ENCODE data around the gene FOXL3.
"Not testable (repeated sequence)": the region's sequence is repeated elsewhere in the genome, so short reads cannot be mapped to it uniquely, and the experiment has no call there.

Gene FOXL3

DNA sequence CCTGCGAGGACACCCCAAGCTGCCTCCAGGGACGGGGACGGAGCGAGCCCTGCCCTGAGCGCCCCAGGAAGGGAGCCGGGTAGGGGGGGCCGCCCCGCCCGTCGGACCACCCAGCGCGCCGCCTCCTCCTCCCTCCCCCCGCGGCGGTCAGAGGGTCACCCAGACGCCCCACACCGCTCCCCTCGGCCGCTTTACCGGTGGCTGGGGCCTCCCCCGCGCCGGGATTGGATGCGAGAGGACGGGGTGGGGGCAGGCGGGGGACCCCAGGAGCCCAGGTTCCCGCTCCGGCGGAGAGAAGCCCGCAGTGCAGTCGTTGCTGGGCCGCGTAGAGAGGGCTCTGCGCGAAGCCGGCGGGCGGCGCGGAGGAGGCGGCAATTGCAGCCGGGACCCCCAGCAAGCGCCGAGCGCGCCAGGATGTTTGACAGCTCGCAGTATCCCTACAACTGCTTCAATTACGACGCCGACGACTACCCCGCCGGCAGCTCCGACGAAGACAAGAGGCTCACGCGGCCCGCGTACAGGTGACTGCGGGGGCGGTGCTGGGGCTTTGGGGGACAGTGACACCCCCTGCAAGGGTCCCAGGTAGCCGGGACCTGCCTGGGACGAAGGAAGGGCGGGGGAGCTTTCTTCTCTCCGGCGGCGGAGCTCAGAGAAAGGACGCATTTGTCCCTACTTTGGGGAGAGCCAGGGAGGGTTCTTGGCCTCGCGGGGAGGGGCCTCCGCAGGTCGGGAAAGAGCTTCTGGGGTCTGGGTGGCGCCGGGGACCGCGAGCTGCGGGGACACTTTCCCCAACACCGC, at the start of gene FOXL3:
FOXL3 (plus strand) TSS at position 415 of the 798 bp plus-strand sequence; CDS start at position 415, 0 bp downstream.
- DNase-seq (ENCODE audit: extremely low spot score, insufficient read length, low read depth) = no peak
- FAIRE-seq = no peak

DNA sequence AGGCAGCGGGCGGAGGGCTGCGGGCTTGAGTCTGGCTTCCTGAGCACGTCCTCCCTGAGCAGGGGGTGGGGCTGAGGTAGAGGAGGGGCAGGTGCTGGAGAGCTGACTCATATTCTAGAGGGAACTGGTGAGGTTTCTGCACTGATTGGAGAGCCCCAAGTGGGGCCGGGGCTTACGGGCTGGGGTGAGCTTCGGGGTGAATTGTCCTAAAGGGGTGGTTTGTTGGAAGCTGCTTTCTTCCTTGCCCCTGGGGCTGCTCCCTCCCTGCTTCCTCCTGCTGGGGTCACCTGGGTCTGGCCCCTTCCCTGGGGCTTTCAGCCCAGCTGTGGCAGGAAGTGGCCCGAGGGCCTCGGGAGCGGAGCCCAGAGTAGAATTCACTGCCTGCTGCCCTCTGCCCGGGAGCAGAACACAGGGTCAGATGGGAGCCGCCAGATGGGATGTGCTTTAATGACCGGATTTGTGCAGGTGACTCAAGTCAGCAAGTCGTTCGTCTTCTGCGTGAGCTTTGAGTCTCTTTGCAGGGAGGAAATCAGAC, 49.0 kb upstream of the FOXL3 start:
- FAIRE-seq (no peak), DNase-seq (ENCODE audit: extremely low spot score, insufficient read length, low read depth) (no peak)

DNA sequence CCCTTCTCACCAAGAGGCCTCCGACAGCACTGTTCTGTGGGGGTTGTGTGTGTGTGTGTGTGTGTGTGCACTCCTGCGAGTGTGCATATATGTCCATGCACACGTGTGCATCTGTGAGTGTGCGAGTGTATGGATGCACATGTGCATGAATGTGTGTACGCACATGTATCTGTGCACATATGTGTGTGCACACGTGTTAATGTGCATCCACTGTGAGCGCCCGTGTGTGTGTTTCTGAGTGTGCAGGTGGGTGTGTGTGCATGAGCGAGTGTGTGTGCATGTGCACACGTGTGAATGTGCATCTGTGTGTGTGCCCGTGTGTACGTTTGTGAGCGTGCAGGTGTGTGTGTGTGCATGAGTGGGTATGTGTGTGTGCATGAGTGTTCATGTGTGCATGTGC, 48.5 kb upstream of the FOXL3 start:
- DNase-seq (ENCODE audit: extremely low spot score, insufficient read length, low read depth) (no peak), FAIRE-seq (no peak)

DNA sequence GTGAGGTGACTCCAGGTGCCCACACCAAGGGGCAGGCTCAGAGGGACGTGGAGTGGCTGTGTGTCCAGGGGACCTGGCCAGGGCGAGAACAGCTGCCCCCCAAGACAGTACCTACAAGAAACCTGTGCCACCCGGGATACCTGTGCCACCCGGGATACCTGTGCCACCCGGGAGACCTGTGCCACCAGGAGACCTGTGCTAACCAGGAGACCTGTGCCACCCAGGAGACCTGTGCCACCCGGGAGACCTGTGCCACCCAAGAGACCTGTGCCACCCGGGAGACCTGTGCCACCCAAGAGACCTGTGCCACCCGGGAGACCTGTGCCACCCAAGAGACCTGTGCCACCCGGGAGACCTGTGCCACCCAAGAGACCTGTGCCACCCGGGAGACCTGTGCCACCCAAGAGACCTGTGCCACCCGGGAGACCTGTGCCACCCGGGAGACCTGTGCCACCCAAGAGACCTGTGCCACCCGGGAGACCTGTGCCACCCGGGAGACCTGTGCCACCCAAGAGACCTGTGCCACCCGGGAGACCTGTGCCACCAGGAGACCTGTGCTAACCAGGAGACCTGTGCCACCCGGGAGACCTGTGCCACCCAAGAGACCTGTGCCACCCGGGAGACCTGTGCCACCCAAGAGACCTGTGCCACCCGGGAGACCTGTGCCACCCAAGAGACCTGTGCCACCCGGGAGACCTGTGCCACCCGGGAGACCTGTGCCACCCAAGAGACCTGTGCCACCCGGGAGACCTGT, 47.0 kb upstream of the FOXL3 start:
- FAIRE-seq; DNase-seq (ENCODE audit: extremely low spot score, insufficient read length, low read depth): not testable (repeated sequence)

DNA sequence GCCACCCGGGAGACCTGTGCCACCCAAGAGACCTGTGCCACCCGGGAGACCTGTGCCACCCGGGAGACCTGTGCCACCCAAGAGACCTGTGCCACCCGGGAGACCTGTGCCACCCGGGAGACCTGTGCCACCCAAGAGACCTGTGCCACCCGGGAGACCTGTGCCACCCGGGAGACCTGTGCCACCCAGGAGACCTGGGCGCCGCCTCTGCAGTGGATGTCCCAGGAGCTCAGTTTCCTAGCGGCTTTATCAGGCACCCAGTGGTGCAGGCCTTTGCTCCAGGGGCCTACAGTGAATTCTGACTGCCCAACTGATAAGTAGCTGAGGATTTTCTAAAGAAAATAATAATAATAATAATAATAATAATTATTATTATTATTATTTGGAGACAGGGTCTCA, 46.4 kb upstream of the FOXL3 start:
- not testable (repeated sequence) for FAIRE-seq; DNase-seq (ENCODE audit: extremely low spot score, insufficient read length, low read depth)

DNA sequence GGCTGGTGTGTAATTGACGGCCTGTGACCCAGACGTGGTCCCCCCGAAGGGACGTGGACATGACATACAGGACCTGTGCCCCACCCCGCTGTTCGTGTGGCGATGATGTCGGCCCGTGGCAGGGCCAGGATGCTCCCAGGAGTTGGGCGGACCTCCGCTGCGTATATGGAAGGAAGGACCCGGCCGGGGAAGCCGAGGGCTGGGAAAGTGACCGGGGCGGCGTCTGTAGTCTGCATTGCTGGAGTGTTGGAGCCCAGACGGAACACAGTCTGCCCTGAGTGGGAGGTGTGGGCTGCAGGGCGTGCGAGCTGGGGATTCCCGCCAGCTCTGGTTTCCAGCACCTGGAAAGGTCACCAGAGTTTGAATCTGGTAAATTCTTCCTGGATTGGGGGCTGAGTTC, 45.0 kb upstream of the FOXL3 start:
- no peak for FAIRE-seq
- DNase-seq (ENCODE audit: extremely low spot score, insufficient read length, low read depth) = no peak

DNA sequence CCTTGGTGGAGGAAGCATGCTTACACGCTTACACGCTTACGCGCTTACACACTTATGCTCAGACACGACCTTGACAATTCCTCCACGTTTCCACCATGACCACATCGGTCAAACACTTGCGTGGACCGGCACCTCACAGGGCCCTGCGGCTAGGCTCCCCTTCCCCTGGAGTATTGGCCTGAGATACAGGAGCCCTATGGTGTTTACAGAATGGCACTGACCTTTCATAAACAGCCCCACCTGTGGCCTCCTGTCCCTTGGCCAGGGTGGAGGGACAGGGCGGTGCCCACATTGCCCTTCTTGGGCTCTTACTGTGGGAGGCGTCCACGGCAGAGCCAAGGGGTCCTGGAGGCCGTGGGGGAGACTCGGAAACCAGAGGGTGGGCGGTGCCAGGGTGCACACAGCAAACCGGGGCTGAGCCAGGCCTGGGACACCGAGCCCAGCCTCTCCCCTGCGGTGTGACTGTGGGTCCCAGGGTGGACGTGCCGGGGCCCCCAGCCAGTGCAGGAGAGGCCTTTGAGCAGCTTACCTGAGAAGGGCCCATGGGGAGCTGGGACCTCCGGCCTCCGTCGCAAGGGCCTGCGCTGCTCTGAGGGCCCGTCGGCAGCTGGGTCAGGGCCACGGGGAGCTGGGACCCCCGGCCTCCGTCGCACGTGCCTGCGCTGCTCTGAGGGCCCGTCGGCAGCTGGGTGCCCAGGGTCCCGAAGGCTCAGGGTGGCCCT, 44.2 kb upstream of the FOXL3 start:
- FAIRE-seq (no peak), DNase-seq (ENCODE audit: extremely low spot score, insufficient read length, low read depth) (no peak)

DNA sequence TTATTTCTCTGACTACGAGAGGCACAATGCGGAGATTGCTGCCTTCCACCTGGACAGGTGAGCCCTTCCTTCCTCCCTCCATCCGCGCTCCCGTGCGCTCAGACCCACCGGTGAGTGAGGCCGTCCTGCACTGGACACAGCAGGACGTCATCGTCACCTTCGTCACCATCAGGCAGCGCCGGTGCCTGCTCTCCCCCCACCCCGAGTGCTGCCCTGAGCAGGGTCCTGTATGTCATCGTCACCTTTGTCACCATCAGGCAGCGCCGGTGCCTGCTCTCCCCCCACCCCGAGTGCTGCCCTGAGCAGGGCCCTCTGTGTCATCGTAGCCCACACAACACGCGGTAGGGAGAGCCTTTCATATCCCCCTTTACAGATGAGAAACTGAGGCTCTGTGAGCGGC, 43.5 kb upstream of the FOXL3 start:
- DNase-seq (ENCODE audit: extremely low spot score, insufficient read length, low read depth) (no peak), FAIRE-seq (no peak)

DNA sequence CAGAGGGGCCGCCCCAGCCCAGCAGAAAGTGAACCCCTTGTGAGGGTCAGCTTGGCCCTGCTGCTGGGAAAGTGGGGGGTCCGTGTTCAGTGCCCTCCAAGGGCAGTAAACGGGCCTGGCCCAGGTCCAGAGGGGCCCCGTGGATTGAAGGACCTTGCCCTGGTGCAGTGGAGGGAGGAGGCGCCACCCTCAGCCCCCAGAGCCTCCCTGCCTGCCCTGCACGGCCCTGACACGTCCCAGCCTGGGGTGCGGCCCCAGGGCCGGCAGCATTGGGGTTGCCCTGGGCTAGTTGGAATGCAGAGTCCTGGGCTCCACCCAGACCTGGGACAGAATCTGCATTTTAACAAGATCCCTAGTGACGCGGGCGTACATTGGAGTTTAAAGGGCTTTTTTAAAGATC, 42.8 kb upstream of the FOXL3 start:
- DNase-seq (ENCODE audit: extremely low spot score, insufficient read length, low read depth) = no peak
- no peak for FAIRE-seq

DNA sequence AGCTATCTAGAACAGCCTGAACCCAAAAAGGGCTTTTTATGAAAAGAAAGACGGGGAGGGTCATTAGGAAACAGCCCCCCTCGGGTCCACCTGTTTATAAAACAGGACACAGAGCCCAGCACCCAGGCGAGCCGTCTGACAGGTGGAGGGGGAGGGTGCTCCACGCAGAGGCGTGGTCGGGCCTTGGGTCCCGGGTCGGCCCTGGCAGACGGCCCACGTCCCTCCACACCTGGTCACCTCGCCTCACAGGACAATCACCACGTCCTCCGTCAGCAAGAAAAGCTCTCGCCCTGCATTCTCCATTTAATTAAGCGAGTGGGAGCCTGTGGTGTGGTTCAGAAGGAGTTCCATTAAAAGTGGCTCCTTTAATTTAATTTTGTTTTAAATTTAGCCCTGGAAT, 42.3 kb upstream of the FOXL3 start:
- no peak for FAIRE-seq
- no peak for DNase-seq (ENCODE audit: extremely low spot score, insufficient read length, low read depth)

DNA sequence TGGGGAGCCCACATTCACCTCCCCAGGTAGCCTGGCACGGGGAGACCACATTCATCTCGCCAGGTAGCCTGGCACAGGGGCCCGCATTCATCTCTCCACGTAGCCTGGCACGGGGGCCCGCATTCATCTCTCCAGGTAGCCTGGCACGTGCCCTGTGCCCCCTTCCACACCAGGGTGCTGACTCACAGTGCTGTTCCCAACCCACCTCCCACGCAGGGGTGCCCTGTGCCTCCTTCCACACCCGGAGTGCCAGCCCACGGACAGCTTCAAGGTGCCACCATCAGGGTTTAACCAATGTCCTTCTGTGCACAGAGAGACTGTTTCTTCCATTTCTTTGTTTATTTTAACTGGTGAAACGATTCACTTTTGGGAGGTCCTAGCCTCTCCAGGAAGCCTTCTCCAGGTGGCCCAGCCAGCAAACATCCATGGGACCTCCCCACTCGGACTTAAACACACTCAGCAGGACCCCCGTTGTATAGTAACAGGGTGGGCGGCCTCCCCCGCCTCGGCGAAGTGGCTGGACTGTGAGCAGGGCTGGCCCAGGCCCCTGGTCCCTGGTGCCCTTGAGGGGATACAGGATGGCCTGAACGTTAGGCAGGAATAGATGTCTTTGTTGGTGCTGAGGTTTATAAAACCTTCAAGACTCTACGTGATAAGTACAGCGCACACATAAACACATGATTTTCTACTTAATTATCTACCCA, 41.1 kb upstream of the FOXL3 start:
- no peak for DNase-seq (ENCODE audit: extremely low spot score, insufficient read length, low read depth)
- FAIRE-seq = no peak

DNA sequence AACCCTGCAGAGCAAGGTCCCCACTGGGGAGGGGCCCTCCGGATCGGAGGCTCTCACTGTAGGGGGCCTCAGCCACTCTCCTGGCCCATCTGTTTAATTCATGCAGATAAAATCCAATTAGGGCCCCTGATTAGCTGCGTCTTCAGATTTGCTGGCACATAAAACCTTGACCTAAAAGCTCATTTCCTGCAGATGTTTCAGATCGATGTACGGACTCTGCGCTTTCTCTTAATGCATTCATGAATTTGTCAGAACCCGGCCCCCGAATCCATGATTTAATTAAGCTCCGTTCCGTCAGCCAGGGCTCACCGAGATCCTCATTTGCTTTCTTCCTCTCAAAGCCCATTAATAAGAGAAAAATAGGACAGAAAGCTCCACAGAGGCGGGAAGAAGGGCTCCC, 40.0 kb upstream of the FOXL3 start:
- DNase-seq (ENCODE audit: extremely low spot score, insufficient read length, low read depth) (no peak), FAIRE-seq (no peak)

DNA sequence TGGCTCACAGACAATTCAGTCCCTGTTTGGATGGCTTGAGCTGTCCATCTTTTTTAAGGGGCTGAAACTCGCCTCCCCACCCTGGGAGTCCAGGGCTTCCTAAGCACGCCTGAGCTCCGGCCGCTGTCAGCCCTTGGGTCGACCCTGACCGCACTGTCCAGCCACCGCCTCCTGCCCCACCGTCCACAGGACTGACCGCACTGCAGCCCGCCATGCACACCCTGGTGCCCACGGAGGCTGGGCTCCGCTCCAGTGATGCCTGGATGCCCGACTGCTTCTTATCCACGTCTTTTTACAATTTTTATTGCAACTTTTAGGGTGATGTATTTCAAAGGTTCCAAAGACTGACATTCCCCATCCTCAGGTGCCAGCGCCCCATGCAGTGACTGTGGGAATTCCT, 39.4 kb upstream of the FOXL3 start:
- FAIRE-seq (no peak), DNase-seq (ENCODE audit: extremely low spot score, insufficient read length, low read depth) (no peak)

DNA sequence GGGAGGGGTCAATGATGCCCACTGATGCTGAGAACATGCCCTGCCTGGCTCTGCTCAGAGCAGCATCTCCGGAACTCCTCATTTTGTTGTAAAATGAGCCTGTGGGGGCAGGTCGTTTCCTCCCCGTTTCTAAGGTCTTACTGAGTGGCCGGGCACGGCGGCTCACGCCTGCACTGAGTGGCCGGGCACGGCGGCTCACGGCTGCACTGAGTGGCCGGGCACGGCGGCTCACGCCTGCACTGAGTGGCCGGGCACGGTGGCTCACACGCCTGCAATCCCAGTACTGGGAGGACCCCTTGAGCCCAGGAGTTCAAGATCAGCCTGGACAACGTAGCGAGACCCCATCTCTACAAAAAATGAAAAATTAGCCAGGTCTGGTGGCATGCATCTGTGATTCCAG, 39.0 kb upstream of the FOXL3 start:
- FAIRE-seq (no peak), DNase-seq (ENCODE audit: extremely low spot score, insufficient read length, low read depth) (no peak)

DNA sequence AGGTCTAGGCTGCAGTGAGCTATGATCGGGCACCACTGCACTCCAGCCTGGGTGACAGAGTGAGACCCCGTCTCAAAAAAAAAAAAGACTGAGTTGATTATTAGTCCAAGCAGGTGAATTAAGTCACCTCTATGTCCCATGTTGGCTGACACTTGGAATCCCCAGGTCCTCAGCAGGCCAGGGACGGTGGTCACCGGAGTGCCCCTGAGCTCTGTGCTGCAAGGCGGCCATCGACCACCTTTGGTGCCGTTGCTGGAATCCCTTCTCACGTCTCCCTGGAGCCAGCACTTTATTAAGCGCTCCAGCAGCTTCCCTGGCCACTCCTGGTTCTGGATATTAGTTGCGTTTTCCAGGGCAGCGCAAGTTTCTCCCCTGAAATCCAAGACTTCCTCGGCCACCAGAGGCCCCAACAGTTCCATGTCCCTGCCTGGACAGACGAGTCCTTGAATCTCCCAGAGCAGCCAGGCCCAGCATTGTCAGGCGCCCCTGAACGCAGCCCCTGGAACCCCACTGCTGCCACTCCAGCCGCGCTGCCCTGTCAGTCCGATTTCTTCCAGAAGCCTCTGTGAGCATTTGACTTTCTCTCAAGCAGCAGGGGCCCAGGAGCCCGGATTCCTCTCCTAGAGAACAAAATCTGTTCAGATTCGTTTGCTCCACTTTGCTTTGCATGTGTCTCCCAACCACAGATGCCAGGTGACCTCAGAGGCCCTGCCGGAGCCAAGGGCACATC, 38.4 kb upstream of the FOXL3 start:
- no peak for FAIRE-seq
- no peak for DNase-seq (ENCODE audit: extremely low spot score, insufficient read length, low read depth)

DNA sequence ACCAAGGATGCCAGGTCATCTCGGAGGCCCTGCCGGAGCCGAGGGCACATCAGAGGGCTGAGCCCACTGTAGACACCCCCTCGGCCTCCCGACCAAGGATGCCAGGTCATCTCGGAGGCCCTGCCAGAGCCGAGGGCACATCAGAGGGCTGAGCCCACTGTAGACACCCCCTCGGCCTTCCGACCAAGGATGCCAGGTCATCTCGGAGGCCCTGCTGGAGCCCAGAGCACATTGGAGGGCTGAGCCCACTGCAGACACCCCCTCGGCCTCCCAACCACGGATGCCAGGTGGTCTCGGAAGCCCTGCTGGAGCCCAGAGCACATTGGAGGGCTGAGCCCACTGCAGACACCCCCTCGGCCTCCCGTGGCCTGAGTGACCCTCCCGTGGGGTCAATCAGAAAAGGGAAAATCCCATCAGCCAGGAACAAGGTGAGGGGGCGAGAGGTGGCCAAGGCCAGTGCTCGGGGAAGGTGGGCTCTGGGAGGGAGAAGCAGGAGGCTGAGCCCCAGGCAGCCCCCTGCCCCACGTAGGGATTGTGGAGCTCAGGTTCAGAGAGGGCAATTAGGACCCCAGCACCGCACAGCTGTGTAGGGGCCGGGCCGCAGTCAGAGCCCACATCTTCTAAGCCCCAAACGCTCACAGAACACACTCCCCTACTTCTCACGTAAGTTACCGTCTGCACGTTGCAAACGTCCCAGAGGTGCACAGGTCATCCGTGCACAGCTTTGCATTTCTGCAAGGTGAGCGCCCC, 37.6 kb upstream of the FOXL3 start:
- DNase-seq (ENCODE audit: extremely low spot score, insufficient read length, low read depth) (no peak), FAIRE-seq (no peak)

DNA sequence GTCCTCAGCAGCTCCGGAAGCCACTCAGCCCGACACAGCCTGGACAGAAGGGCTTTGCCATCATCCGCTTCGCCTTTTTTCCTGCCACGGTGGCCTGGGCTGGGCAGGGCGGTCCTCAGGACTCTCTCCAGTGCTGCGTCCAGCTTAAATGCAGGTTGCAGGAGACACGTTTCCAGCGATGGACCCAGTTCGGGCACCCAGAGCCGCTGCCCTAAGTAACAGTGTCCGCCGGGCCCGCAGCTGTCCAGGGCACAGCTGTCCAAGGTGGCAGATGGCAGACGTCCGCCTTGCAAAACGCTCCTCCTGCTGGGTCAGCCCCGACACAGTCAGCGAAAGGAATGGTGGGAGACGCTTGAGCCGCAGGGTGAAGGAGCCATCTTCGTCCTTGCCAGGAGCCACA, 37.0 kb upstream of the FOXL3 start:
- FAIRE-seq = no peak

DNA sequence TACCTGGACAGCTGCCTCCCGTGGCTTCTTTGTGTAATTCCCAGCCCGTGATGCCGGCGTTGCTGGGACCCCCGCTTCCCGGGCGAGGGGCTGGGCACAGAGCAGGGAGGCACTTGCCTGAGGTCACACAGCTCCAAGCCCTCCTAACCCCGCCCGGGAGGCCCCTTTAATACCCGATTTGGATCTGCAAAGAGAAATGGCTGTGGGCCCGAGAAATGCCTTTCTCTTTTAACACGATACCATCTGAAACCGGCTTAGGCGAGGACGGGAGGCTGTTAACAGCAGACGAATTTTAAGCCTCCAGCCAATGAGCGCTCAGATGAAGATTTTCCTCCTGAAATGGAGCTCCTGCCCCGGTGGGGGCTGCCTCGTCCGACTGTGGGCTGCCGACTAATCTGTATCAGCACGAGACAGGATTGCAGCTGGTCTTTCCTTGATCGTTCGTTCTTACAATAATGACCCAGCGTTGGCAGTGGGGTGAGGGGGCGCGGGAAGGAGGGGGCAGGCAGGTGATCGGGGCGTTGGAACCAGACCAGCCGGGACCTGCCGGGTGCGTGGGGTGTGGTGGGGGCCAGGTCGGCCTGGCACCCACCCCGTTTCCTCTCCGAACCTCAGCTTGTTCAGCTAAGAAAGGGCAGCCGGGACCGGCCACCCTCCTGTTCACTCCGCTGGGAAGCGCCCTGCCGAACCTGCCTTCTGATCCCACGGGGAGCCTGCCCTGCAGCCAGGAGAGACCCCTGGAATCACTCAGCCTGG, 36.2 kb upstream of the FOXL3 start:
- no peak for FAIRE-seq

More for the DNA sequence above, 37.0 kb upstream of the FOXL3 start:
- DNase-seq (ENCODE audit: extremely low spot score, insufficient read length, low read depth) = no peak

More for the DNA sequence above, 36.2 kb upstream of the FOXL3 start:
- DNase-seq (ENCODE audit: extremely low spot score, insufficient read length, low read depth) = no peak

Data from GM18507 (cell line).